HCT116 (cell line): Measurements from ENCODE around the gene LCLAT1. TPM values are rescaled to one million over a fixed set of nuclear protein-coding genes. Genes with fewer than 3 reads are reported as not detected.

Experiments
- ATAC-seq: fragments of 200-7000 bp; cut with Tn5 transposase; 2 replicates; pipeline ENCODE4 v1.9.1; 2020; ENCODE audit warnings: mild to moderate bottlenecking, moderate library complexity
- BruUV-seq: library from RNA; stranded (reverse); fragments of 400-500 nt; replicated peaks from 2 replicates; lab custom pipeline; 2021; lab: Mats Ljungman, UMichigan
- CTCF ChIA-PET: fragments of 300-600 bp; sonication (Branson Sonifier 250); formaldehyde crosslinking; loops from one replicate; lab custom pipeline; 2021; ENCODE audit warnings: antibody characterized with exemption; lab: Charles Lee
- POLR2A ChIA-PET: fragments of 300-600, 350-600 bp; sonication (Branson Sonifier 250); formaldehyde crosslinking; loops from one replicate; lab custom pipeline; 2021; ENCODE audit warnings: antibody characterized with exemption; lab: Charles Lee
- RAD21 ChIA-PET, 2 experiments: fragments of 300-600 bp; sonication (Branson Sonifier 250); formaldehyde crosslinking; loops; one replicate each; lab custom pipeline; 2023; ENCODE audit warnings: low total read pairs in 2 of 2; ENCODE audit not compliant: uncharacterized antibody in 2 of 2, unreplicated experiment in 2 of 2, low non-redundant PET in 1 of 2; lab: Charles Lee
- DNase-seq: peaks from one replicate; pipeline ENCODE4 v3.0.0-alpha.2; 2010; ENCODE audit warnings: low read depth, low spot score
- H2AFZ ChIP-seq: fragments of 200-600 bp; shearing (Covaris generic), sonication (generic); 2 replicates; pipeline ENCODE4 v1.6.1; 2017; ENCODE audit warnings: low read depth, mixed run types, mixed read lengths, antibody characterized with exemption, low read length; ENCODE audit not compliant: poor library complexity, severe bottlenecking
- H3K27ac ChIP-seq: 2 replicates; pipeline ENCODE4 v1.5.1; 2012; ENCODE audit warnings: low read depth, low read length
- H3K27me3 ChIP-seq: fragments of 200-600 bp; sonication (generic); 2 replicates; pipeline ENCODE4 v1.6.1; 2016; ENCODE audit warnings: mixed run types, low read length, mixed read lengths; ENCODE audit not compliant: insufficient read depth
- H3K36me3 ChIP-seq, 2 experiments: fragments of 200-500 bp in 1 of 2; fragments of 200-600 bp in 1 of 2; sonication (Bioruptor generic) in 1 of 2; sonication (generic) in 1 of 2; 2 replicates each; pipeline versions ENCODE4 v1.5.1 to v1.6.1; 2014 to 2016; ENCODE audit warnings: low read length in 2 of 2, inconsistent platforms in 1 of 2, mixed read lengths in 1 of 2, mixed run types in 1 of 2; ENCODE audit not compliant: insufficient read depth in 2 of 2, control insufficient read depth in 1 of 2
- H3K4me1 ChIP-seq, 2 experiments: fragments of 200-600 bp in 1 of 2; sonication (generic) in 1 of 2; 2 replicates each; pipeline versions ENCODE4 v1.5.1 to v1.6.1; 2012 to 2017; ENCODE audit warnings: low read length in 2 of 2, inconsistent platforms in 1 of 2, mild to moderate bottlenecking in 1 of 2, mixed read lengths in 1 of 2, mixed run types in 1 of 2, moderate library complexity in 1 of 2; ENCODE audit not compliant: insufficient read depth in 2 of 2, control insufficient read depth in 1 of 2
- H3K4me2 ChIP-seq: fragments of 200-600 bp; sonication (generic); 2 replicates; pipeline ENCODE4 v1.6.1; 2017; ENCODE audit warnings: mixed run types, low read length, mixed read lengths
- H3K4me3 ChIP-seq, 2 experiments: fragments of 200-600 bp in 1 of 2; sonication (generic) in 1 of 2; replicated peaks in 1 of 2; 2 replicates each; pipeline ENCODE4 v1.5.1; 2011 to 2016; ENCODE audit warnings: low read length in 2 of 2, control low read depth in 1 of 2, low read depth in 1 of 2, mild to moderate bottlenecking in 1 of 2, mixed read lengths in 1 of 2, mixed run types in 1 of 2
- H3K79me2 ChIP-seq: fragments of 200-600 bp; sonication (generic); 2 replicates; pipeline ENCODE4 v1.6.1; 2017; ENCODE audit warnings: mild to moderate bottlenecking, mixed run types, low read length, moderate library complexity, mixed read lengths; ENCODE audit not compliant: insufficient read depth
- H3K9ac ChIP-seq: fragments of 200-600 bp; sonication (generic); 2 replicates; pipeline ENCODE4 v1.6.1; 2016; ENCODE audit warnings: low read length, mixed read lengths
- H3K9me2 ChIP-seq: fragments of 200-600 bp; sonication (generic), shearing (Covaris generic); 2 replicates; pipeline ENCODE4 v1.6.1; 2017; ENCODE audit warnings: mixed run types, mild to moderate bottlenecking, moderate library complexity; ENCODE audit not compliant: insufficient read depth
- H3K9me3 ChIP-seq, 2 experiments: fragments of 200-500 bp in 1 of 2; fragments of 200-600 bp in 1 of 2; sonication (Bioruptor generic) in 1 of 2; sonication (generic) in 1 of 2; 2 replicates each; pipeline ENCODE4 v1.6.1; 2014 to 2017; ENCODE audit warnings: low read length in 2 of 2, mixed read lengths in 2 of 2, inconsistent platforms in 1 of 2, low read depth in 1 of 2, mild to moderate bottlenecking in 1 of 2, mixed run types in 1 of 2, moderate library complexity in 1 of 2; ENCODE audit not compliant: control insufficient read depth in 1 of 2, insufficient read depth in 1 of 2
- H4K20me1 ChIP-seq: fragments of 200-600 bp; sonication (generic), shearing (Covaris generic); 2 replicates; pipeline ENCODE4 v1.6.1; 2017; ENCODE audit warnings: mixed run types, mild to moderate bottlenecking, moderate library complexity; ENCODE audit not compliant: insufficient read depth
- ATF3 ChIP-seq: IDR thresholded peaks from 2 replicates; pipeline ENCODE4 v1.6.1; 2012
- CEBPB ChIP-seq: IDR thresholded peaks from 2 replicates; pipeline ENCODE4 v1.6.1; 2012; ENCODE audit warnings: low read depth
- CTCF ChIP-seq, 3 experiments: fragments of 200-600 bp in 1 of 3; sonication (generic) in 1 of 3; IDR thresholded peaks in 2 of 3; conservative IDR thresholded peaks in 1 of 3; 2 replicates each; pipeline ENCODE4 v1.5.1; 2012 to 2017; ENCODE audit warnings: low read depth in 2 of 3, low read length in 2 of 3, antibody characterized with exemption in 1 of 3, borderline replicate concordance in 1 of 3, control low read depth in 1 of 3, mild to moderate bottlenecking in 1 of 3, mixed read lengths in 1 of 3, mixed run types in 1 of 3, moderate library complexity in 1 of 3; ENCODE audit not compliant: insufficient read depth in 1 of 3
- ELF1 ChIP-seq: IDR thresholded peaks from 2 replicates; pipeline ENCODE4 v1.6.1; 2012; ENCODE audit warnings: low read depth, borderline replicate concordance
- EZH2phosphoT487 ChIP-seq: fragments of 200-600 bp; IDR thresholded peaks from 2 replicates; pipeline ENCODE4 v1.6.1; 2018; ENCODE audit warnings: antibody characterized with exemption, borderline replicate concordance
- MAX ChIP-seq: IDR thresholded peaks from 2 replicates; pipeline ENCODE4 v1.6.1; 2012
- POLR2A ChIP-seq: IDR thresholded peaks from 2 replicates; pipeline ENCODE4 v1.7.0; 2011; ENCODE audit warnings: borderline replicate concordance; ENCODE audit not compliant: insufficient read depth, insufficient read length; ENCODE audit errors: extremely low read depth
- POLR2AphosphoS5 ChIP-seq: IDR thresholded peaks from 2 replicates; pipeline ENCODE4 v1.6.1; 2011; ENCODE audit warnings: mild to moderate bottlenecking, low read depth, low read length, moderate library complexity
- RAD21 ChIP-seq: IDR thresholded peaks from 2 replicates; pipeline ENCODE4 v1.6.1; 2012; ENCODE audit warnings: low read depth, mild to moderate bottlenecking
- SIN3A ChIP-seq: IDR thresholded peaks from 2 replicates; pipeline ENCODE4 v1.6.1; 2012; ENCODE audit warnings: low read depth
- SP1 ChIP-seq: IDR thresholded peaks from 2 replicates; pipeline ENCODE4 v1.6.1; 2012; ENCODE audit warnings: low read depth
- SRF ChIP-seq: IDR thresholded peaks from 2 replicates; pipeline ENCODE4 v1.6.1; 2012; ENCODE audit warnings: low read depth
- TCF7L2 ChIP-seq: IDR thresholded peaks from 2 replicates; pipeline ENCODE4 v1.7.0; 2011; ENCODE audit warnings: borderline replicate concordance, inconsistent platforms; ENCODE audit not compliant: insufficient read depth, insufficient read length; ENCODE audit errors: extremely low read depth
- ZBTB33 ChIP-seq: IDR thresholded peaks from 2 replicates; pipeline ENCODE4 v1.6.1; 2011; ENCODE audit warnings: mild to moderate bottlenecking, low read length, moderate library complexity; ENCODE audit not compliant: insufficient replicate concordance; ENCODE audit errors: extremely low read depth
- ZNF274 ChIP-seq: fragments of 200-500 bp; sonication (Bioruptor generic); IDR thresholded peaks from 2 replicates; pipeline ENCODE4 v1.6.1; 2014; ENCODE audit warnings: mild to moderate bottlenecking, low read depth, low read length, inconsistent platforms
- intact Hi-C: fragments of 100-400 bp; cut with micrococcal nuclease; formaldehyde crosslinking; loops from 2 replicates; pipeline ENCODE4 v1.10.0; 2022
- total RNA-seq: library from RNA; stranded (reverse); gene quantifications from one replicate; pipeline ENCODE4 v1.2.1, GENCODE V29; 2021; ENCODE audit not compliant: unreplicated experiment

Gene LCLAT1
- total RNA-seq, 1 experiment from 2014 or later, result 36.2 TPM

- Histone ChIP-seq H3K27ac (no peak overlapping the region), H3K9me2 (no peaks in the 10 kb centered on the region), H2AFZ (no peak overlapping the region), H3K4me3 (no peak overlapping the region), H3K4me1 (peaks cover under 1 to 14% of the 10 kb centered on the region in 2 experiments; a peak in 3 of 4 replicates), H3K27me3 (no peaks in the 10 kb centered on the region), H3K79me2 (no peaks in the 10 kb centered on the region), H3K4me2 (no peak overlapping the region), H3K36me3 (no peaks in the 10 kb centered on the region), H3K9ac (no peak overlapping the region), H3K9me3 (0 out of 4 replicates have a peak, but pooled peaks cover 0 to 4% of the 10 kb centered on the region in 2 experiments), H4K20me1 (no peaks in the 10 kb centered on the region)
- ChIA-PET POLR2A (no interaction called here), CTCF (no interaction called here), RAD21 (no interaction called here)
- intact Hi-C loops, result no loop called here
- no TSS peak for BruUV-seq
- no peak for DNase-seq
- ATAC-seq, result peak; percentile 55; the same call in 1 of the 2 replicates
- TF ChIP-seq SP1 (no peak), EZH2phosphoT487 (no peak), RAD21 (no peak)
These were observed 223.4 kb downstream of the LCLAT1 start for GRCh38 chr2:30670453-30670852.

- ATAC-seq (no peak), DNase-seq (no peak)
- H3K9me3 ChIP-seq, result 0 out of 4 replicates have a peak, but pooled peaks cover 0 to 4% of the 10 kb centered on the region in 2 experiments
- H3K79me2 ChIP-seq, result no peaks in the 10 kb centered on the region
- no peak overlapping the region for H3K27ac ChIP-seq
- BruUV-seq, result no TSS peak
- H3K27me3 ChIP-seq, result no peaks in the 10 kb centered on the region
- ChIA-PET POLR2A (no interaction called here), CTCF (no interaction called here), RAD21 (no interaction called here)
- intact Hi-C loops, result no loop called here
- H2AFZ ChIP-seq, result no peak overlapping the region
- H3K36me3 ChIP-seq, result no peaks in the 10 kb centered on the region
- H3K9ac ChIP-seq, result no peak overlapping the region
- no peaks in the 10 kb centered on the region for H3K4me1 ChIP-seq
- no peaks in the 10 kb centered on the region for H3K9me2 ChIP-seq
- H3K4me3 ChIP-seq, result no peak overlapping the region
- TF ChIP-seq CEBPB (no peak), POLR2A (no peak), SRF (no peak), SP1 (no peak), CTCF (IDR thresholded peaks at IDR 0.05 in 2 of 3, conservative IDR thresholded peaks at IDR 0.05 in 1 of 3; ENCODE audit: borderline replicate concordance in 1 of 3, insufficient read depth in 1 of 3, low read depth in 2 of 3, low read length in 2 of 3) (no peak), EZH2phosphoT487 (no peak), SIN3A (no peak), ZBTB33 (no peak), ZNF274 (no peak), TCF7L2 (no peak), POLR2AphosphoS5 (no peak), MAX (no peak), ELF1 (no peak), ATF3 (no peak)
- TF ChIP-seq, all 23 proteins: peak for 0
- Histone ChIP-seq H4K20me1 (no peaks in the 10 kb centered on the region), H3K4me2 (no peak overlapping the region)
These were observed 226.1 kb downstream of the LCLAT1 start for GRCh38 chr2:30673127-30673526.
